NCI-H774 (cell line): ENCODE data around the gene NUDT2.

Source experiments
- DNase-seq: peaks from one replicate; lab custom pipeline; 2025; lab: John Stamatoyannopoulos, UW

NUDT2 gene

GRCh38 chr9:34385561-34386230, 56.3 kb downstream of the NUDT2 start:
- no peak for DNase-seq

- no peak for DNase-seq
These were observed 57.3 kb downstream of the NUDT2 start for GRCh38 chr9:34386656-34387055.

- DNase-seq = no peak
These were observed 57.9 kb downstream of the NUDT2 start for GRCh38 chr9:34387239-34387638.

GRCh38 chr9:34392511-34392910, 63.1 kb downstream of the NUDT2 start:
- DNase-seq = no peak
